Hepatocyte (in vitro differentiated cells): ENCODE data around the gene SPRYD7.

Source experiments
- EZH2 ChIP-seq: fragments of 200-600 bp; sonication (generic); IDR thresholded peaks from 2 replicates; pipeline ENCODE4 v1.6.1; 2016; ENCODE audit warnings: antibody characterized with exemption, mild to moderate bottlenecking, borderline replicate concordance
- TF ChIP-seq, protein P1 (sequence below): fragments of 200-600 bp; sonication (generic); IDR thresholded peaks from 2 replicates; pipeline ENCODE4 v1.5.1; 2016; ENCODE audit warnings: antibody characterized with exemption, mild to moderate bottlenecking; ENCODE audit not compliant: poor library complexity

DNA sequence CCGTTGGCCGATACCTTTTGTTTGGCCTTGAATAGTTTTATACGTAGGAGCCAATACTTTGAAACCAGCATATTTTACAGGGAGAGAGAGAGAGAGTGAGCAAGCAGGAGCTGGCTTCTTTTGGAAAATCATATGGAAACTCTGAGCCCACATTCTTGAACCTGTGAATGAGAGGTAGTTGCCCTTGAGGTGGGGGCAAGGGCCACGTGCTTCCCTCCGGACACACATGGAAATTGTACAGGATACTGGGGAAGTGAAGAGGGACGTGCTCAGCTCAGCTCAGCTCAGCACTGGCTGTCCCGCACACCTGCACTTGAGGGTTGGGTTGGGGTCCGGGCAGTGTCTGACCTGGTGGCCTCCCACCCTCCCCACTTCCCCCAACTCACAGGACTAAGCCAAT is 68.3 kb downstream of the SPRYD7 start:
- TF ChIP-seq EZH2: no peak
- TF ChIP-seq, protein P1, sequence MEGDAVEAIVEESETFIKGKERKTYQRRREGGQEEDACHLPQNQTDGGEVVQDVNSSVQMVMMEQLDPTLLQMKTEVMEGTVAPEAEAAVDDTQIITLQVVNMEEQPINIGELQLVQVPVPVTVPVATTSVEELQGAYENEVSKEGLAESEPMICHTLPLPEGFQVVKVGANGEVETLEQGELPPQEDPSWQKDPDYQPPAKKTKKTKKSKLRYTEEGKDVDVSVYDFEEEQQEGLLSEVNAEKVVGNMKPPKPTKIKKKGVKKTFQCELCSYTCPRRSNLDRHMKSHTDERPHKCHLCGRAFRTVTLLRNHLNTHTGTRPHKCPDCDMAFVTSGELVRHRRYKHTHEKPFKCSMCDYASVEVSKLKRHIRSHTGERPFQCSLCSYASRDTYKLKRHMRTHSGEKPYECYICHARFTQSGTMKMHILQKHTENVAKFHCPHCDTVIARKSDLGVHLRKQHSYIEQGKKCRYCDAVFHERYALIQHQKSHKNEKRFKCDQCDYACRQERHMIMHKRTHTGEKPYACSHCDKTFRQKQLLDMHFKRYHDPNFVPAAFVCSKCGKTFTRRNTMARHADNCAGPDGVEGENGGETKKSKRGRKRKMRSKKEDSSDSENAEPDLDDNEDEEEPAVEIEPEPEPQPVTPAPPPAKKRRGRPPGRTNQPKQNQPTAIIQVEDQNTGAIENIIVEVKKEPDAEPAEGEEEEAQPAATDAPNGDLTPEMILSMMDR: no peak
